Neuron (in vitro differentiated cells): ENCODE data around the gene SLCO1A2.
"Not testable (repeated sequence)": the region's sequence is repeated elsewhere in the genome, so short reads cannot be mapped to it uniquely, and the experiment has no call there.

ENCODE experiments used
- H2AFZ ChIP-seq: one replicate; pipeline ENCODE4 v1.6.1; 2013; ENCODE audit warnings: low read depth, mild to moderate bottlenecking, inconsistent platforms, low read length, moderate library complexity
- H3K27me3 ChIP-seq: one replicate; pipeline ENCODE4 v1.6.1; 2013; ENCODE audit warnings: low read length; ENCODE audit not compliant: insufficient read depth
- H3K36me3 ChIP-seq: one replicate; pipeline ENCODE4 v1.6.1; 2013; ENCODE audit warnings: low read length; ENCODE audit not compliant: insufficient read depth
- H3K4me1 ChIP-seq: one replicate; pipeline ENCODE4 v1.6.1; 2013; ENCODE audit warnings: low read length; ENCODE audit not compliant: insufficient read depth
- H3K4me3 ChIP-seq: 2 replicates; pipeline ENCODE4 v1.5.1; 2013; ENCODE audit warnings: mild to moderate bottlenecking, low read length, moderate library complexity
- H3K9me3 ChIP-seq: one replicate; pipeline ENCODE4 v1.6.1; 2013; ENCODE audit warnings: low read length

The SLCO1A2 gene

GRCh38 chr12:21334771-21335325 is at the start of gene SLCO1A2:
TSS of gene SLCO1A2 (minus strand) at chr12:21334917. CDS start at chr12:21334647, 270 bp downstream.
- no peaks in the 10 kb centered on the region for H3K9me3 ChIP-seq
- H3K4me1 ChIP-seq, result peaks cover 2% of the 10 kb centered on the region
- H2AFZ ChIP-seq, result no peak within 1 kb of the TSS
- no peak within 1 kb of the TSS for H3K4me3 ChIP-seq
- H3K36me3 ChIP-seq, result no peaks in the 10 kb centered on the region
- no peaks in the 10 kb centered on the region for H3K27me3 ChIP-seq

- H3K4me1 ChIP-seq, result no peaks in the 10 kb centered on the region
- no peaks in the 10 kb centered on the region for H3K27me3 ChIP-seq
- H3K9me3 ChIP-seq, result no peaks in the 10 kb centered on the region
- no peak overlapping the region for H3K4me3 ChIP-seq
- H2AFZ ChIP-seq, result no peak overlapping the region
- no peaks in the 10 kb centered on the region for H3K36me3 ChIP-seq
These were observed 49.5 kb upstream of the SLCO1A2 start for GRCh38 chr12:21384261-21384660.

GRCh38 chr12:21381320-21381719 is 46.6 kb upstream of the SLCO1A2 start:
- not testable (repeated sequence) for H2AFZ ChIP-seq, H3K9me3 ChIP-seq, H3K36me3 ChIP-seq

GRCh38 chr12:21379218-21379617 is 44.5 kb upstream of the SLCO1A2 start:
- Histone ChIP-seq H2AFZ (no peak overlapping the region), H3K9me3 (no peaks in the 10 kb centered on the region), H3K36me3 (no peaks in the 10 kb centered on the region), H3K4me3 (no peak overlapping the region), H3K27me3 (no peaks in the 10 kb centered on the region), H3K4me1 (no peaks in the 10 kb centered on the region)

More at GRCh38 chr12:21381320-21381719, 46.6 kb upstream of the SLCO1A2 start:
- not testable (repeated sequence) for H3K4me3 ChIP-seq, H3K27me3 ChIP-seq, H3K4me1 ChIP-seq

- Histone ChIP-seq H2AFZ (no peak within 1 kb of the TSS), H3K27me3 (no peaks in the 10 kb centered on the region), H3K4me1 (no peaks in the 10 kb centered on the region), H3K9me3 (no peaks in the 10 kb centered on the region), H3K4me3 (no peak within 1 kb of the TSS), H3K36me3 (no peaks in the 10 kb centered on the region)
These were observed 37.9 kb upstream of the SLCO1A2 start, which contains the start of gene IAPP for GRCh38 chr12:21372602-21373001. TSS of gene IAPP (plus strand) at chr12:21372902. CDS start at chr12:21373352, 450 bp downstream.

GRCh38 chr12:21370845-21371449 is 36.2 kb upstream of the SLCO1A2 start:
- H3K4me1 ChIP-seq, result no peaks in the 10 kb centered on the region
- no peak overlapping the region for H3K4me3 ChIP-seq
- H3K36me3 ChIP-seq, result no peaks in the 10 kb centered on the region
- no peak overlapping the region for H2AFZ ChIP-seq
- H3K27me3 ChIP-seq, result no peaks in the 10 kb centered on the region
- no peaks in the 10 kb centered on the region for H3K9me3 ChIP-seq

- Histone ChIP-seq H3K36me3 (no peaks in the 10 kb centered on the region), H3K4me1 (no peaks in the 10 kb centered on the region), H3K27me3 (no peaks in the 10 kb centered on the region), H3K9me3 (no peaks in the 10 kb centered on the region), H2AFZ (no peak overlapping the region), H3K4me3 (no peak overlapping the region)
These were observed 34.6 kb upstream of the SLCO1A2 start for GRCh38 chr12:21369141-21369980.

GRCh38 chr12:21360632-21361031 is 25.9 kb upstream of the SLCO1A2 start:
- H3K36me3 ChIP-seq, H3K27me3 ChIP-seq, H2AFZ ChIP-seq, H3K4me3 ChIP-seq, H3K9me3 ChIP-seq, H3K4me1 ChIP-seq: not testable (repeated sequence)

- Histone ChIP-seq H3K9me3 (no peaks in the 10 kb centered on the region), H3K27me3 (no peaks in the 10 kb centered on the region), H3K36me3 (no peaks in the 10 kb centered on the region), H3K4me3 (no peak overlapping the region), H2AFZ (no peak overlapping the region), H3K4me1 (no peaks in the 10 kb centered on the region)
These were observed 19.9 kb upstream of the SLCO1A2 start for GRCh38 chr12:21354641-21355040.

GRCh38 chr12:21353948-21354347 is 19.2 kb upstream of the SLCO1A2 start:
- Histone ChIP-seq H3K4me1 (no peaks in the 10 kb centered on the region), H2AFZ (no peak overlapping the region), H3K36me3 (no peaks in the 10 kb centered on the region), H3K4me3 (no peak overlapping the region), H3K9me3 (no peaks in the 10 kb centered on the region), H3K27me3 (no peaks in the 10 kb centered on the region)

GRCh38 chr12:21353487-21353886 is 18.8 kb upstream of the SLCO1A2 start:
- H3K27me3 ChIP-seq, result no peaks in the 10 kb centered on the region
- no peak overlapping the region for H3K4me3 ChIP-seq
- no peak overlapping the region for H2AFZ ChIP-seq
- H3K36me3 ChIP-seq, result no peaks in the 10 kb centered on the region
- H3K9me3 ChIP-seq, result no peaks in the 10 kb centered on the region
- H3K4me1 ChIP-seq, result no peaks in the 10 kb centered on the region

GRCh38 chr12:21350975-21351374 is 16.3 kb upstream of the SLCO1A2 start:
- H3K4me3 ChIP-seq, result no peak overlapping the region
- H2AFZ ChIP-seq, result no peak overlapping the region
- no peaks in the 10 kb centered on the region for H3K9me3 ChIP-seq
- H3K4me1 ChIP-seq, result no peaks in the 10 kb centered on the region
- H3K36me3 ChIP-seq, result no peaks in the 10 kb centered on the region
- H3K27me3 ChIP-seq, result no peaks in the 10 kb centered on the region

- Histone ChIP-seq H3K9me3 (no peaks in the 10 kb centered on the region), H2AFZ (no peak overlapping the region), H3K4me1 (no peaks in the 10 kb centered on the region), H3K4me3 (no peak overlapping the region), H3K36me3 (no peaks in the 10 kb centered on the region), H3K27me3 (no peaks in the 10 kb centered on the region)
These were observed 12.0 kb upstream of the SLCO1A2 start for GRCh38 chr12:21346542-21347205.
